T-helper 17 cell (primary cell): ENCODE results near the gene APOO. TPM values are rescaled to one million over a fixed set of nuclear protein-coding genes. Genes with fewer than 3 reads are reported as not detected.

Experiments
- ATAC-seq: fragments of 150-1000 bp; cut with Tn5 transposase; 2 replicates; pipeline ENCODE4 v1.10.0; 2021; ENCODE audit warnings: mild to moderate bottlenecking, moderate library complexity
- DNase-seq, 3 donors: peaks; one replicate each; pipeline versions ENCODE4 v3.0.0 to v3.0.0-alpha.2; 2020 to 2021
- H3K9me3 ChIP-seq: one replicate; pipeline ENCODE4 v1.7.0; 2013; ENCODE audit warnings: low read length, mild to moderate bottlenecking; ENCODE audit not compliant: control insufficient read depth, poor library complexity, severe bottlenecking
- H3K27ac Mint-ChIP-seq: one replicate; pipeline ENCODE4 v1.8.0; 2022; ENCODE audit warnings: mild to moderate bottlenecking, moderate library complexity, mixed read lengths
- H3K27me3 Mint-ChIP-seq: one replicate; pipeline ENCODE4 v1.8.0; 2022; ENCODE audit warnings: mixed read lengths
- H3K36me3 Mint-ChIP-seq: one replicate; pipeline ENCODE4 v1.8.0; 2022; ENCODE audit warnings: low read depth, mixed read lengths
- H3K4me1 Mint-ChIP-seq: one replicate; pipeline ENCODE4 v1.8.0; 2022; ENCODE audit warnings: mild to moderate bottlenecking, mixed read lengths
- H3K4me3 Mint-ChIP-seq: one replicate; pipeline ENCODE4 v1.8.0; 2022; ENCODE audit warnings: mild to moderate bottlenecking, moderate library complexity, mixed read lengths
- total RNA-seq, 4 donors: library from RNA in 2 of 4; stranded (reverse) in 2 of 4; gene quantifications; one replicate each; pipeline ENCODE4 v1.2.3 and lab custom pipeline; 2022 to 2026

Gene APOO
- total RNA-seq: 10 to 100 TPM; 10.9 to 14.9 TPM
- 4.1 to 4.7 reads per million in 2 donors for total RNA-seq (lab: John Stamatoyannopoulos, UW)

DNA sequence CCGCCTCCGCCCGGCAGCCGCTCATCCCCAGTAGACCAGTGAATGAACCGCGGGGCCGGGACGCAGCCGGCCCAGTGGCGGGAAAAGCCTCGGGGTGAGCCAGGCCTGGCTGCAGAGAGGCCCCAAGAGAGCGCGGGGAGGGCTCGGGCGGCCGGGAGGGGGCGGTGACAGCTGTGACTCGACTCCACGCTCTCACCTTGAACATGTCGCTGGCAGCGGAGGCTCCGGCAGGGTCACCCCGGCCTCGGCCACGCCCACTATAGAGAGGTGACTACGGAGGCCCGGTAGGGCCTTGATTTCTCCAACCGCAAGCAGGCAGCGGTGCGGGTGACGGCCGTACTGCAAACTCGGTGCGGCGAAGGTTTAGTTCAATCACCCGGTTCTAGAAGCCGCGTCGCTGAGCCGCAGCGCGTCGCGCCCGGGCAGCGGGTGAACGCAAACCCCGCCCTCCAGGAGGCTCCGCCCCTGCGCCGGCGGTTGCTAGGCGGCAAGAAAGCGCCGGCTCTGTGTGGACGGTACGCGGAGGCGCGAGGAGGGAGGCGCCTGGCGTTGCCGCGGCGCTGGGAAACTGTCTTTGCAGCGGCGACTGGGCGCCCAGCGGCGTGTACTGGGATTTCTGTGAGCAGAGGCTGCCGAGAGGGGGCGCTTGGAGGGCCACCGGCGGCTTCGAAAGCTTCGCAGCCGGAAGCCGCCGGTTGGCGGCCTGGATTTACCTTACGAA is at the start of gene APOO, which contains the start of gene CXorf58:
Gene APOO (minus strand): TSS at position 441 of the 721 bp plus-strand sequence. CDS start 236 bp downstream, at position 205.
Gene CXorf58 (plus strand): TSS at position 509 of the 721 bp plus-strand sequence. CDS start 2,297 bp downstream, outside the sequence.
- Mint-ChIP-seq H3K36me3 (no peaks in the 10 kb centered on the region), H3K4me1 (peaks cover 5% of the 10 kb centered on the region), H3K4me3 (peak within 1 kb of the TSS; percentile 77), H3K27me3 (no peaks in the 10 kb centered on the region), H3K27ac (peak within 1 kb of the TSS; percentile 79)
- H3K9me3 ChIP-seq: no peaks in the 10 kb centered on the region
- DNase-seq (peak; percentile 84 to 88 (median 85)), ATAC-seq (peak; percentile 93)

DNA sequence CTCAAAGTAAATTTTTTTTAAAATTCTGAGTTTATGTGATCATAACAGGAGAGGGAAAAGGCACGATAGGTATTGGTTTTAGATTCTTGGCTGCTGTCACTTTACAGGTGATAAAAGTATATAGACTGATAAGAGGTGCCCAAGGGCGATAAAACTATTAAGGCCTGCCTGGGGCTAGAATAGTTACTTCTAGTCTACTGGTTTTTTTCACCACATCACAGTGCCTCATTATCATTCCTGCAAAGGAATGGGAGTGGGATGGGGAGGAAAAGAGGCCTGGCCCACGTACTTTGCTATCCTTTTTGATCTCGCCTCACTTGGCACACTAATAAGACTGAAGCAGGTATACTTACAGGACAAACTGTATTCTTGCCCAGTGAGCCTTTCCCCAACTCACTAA is 46.7 kb upstream of the APOO start:
- Mint-ChIP-seq H3K27ac (peak overlapping the region; percentile 90), H3K27me3 (no peaks in the 10 kb centered on the region), H3K4me1 (peaks cover 13% of the 10 kb centered on the region), H3K4me3 (no peak overlapping the region), H3K36me3 (no peaks in the 10 kb centered on the region)
- ATAC-seq (no peak), DNase-seq (no peak)
- H3K9me3 ChIP-seq: no peaks in the 10 kb centered on the region

DNA sequence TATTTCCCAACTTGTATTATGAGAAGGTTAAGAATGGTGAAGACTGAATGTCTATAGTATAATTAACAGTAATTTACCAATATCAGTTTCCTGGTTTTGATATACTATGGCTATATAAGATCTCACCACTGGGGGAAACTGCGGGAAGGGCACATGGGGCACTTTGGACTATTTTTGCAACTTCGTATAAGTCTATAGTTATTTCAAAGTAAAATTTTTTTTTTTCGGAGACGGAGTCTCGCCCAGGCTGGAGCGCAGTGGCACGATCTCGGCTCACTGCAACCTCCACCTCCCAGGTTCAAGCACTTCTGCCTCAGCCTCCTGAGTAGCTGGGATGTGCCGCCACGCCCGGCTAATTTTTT is 46.2 kb upstream of the APOO start:
- peak overlapping the region; percentile 90 for H3K27ac Mint-ChIP-seq
- no peak for DNase-seq
- peak overlapping the region; percentile 91 for H3K4me3 Mint-ChIP-seq
- no peaks in the 10 kb centered on the region for H3K36me3 Mint-ChIP-seq
- no peaks in the 10 kb centered on the region for H3K9me3 ChIP-seq
- H3K27me3 Mint-ChIP-seq: no peaks in the 10 kb centered on the region
- peak; percentile 37 for ATAC-seq
- peaks cover 13% of the 10 kb centered on the region for H3K4me1 Mint-ChIP-seq

DNA sequence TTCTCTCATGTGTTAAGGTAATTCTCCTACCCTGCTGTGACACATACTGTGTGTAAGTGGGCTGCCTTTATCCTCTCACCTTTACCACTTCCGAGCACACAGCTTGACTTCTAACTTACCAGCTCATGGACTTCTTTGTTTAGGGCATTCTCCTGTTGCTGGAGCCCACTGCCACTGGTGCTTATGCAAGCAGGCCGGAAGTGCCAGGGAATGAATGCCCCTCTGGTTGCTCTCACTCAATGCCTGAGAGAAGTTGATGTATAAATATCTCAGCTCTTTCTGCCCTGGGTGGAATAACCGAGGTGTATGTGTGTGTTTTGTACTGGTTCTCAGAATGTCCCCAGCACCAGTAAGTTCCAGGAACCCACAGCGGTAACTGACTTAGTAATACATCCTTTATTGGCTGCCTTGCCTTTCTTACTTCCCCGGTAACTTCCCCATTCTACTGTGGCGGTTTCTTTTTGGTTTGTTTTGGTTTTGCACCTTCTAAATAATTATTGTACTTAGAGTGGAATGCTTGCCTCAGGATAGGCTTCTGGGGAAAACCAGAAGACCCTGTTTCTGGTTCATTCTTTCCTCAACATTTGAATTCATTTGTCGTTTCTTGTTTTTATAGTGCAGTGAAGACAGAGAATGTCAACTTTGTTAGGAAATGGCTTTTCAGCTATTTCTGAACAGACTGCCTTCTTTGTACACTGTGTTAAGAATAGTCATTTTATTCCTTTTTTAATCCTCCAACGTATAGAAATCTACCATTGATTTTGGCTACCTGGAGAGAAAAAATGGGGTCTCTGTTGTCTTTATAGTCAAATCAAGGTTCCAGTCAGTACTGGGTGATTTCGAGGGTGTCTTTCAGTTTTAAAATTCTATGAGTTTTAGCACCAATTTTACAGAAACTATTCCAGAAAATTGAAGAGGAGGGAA is 45.5 kb upstream of the APOO start:
- Mint-ChIP-seq H3K27ac (peak overlapping the region; percentile 90), H3K4me3 (peak overlapping the region; percentile 91), H3K4me1 (peaks cover 13% of the 10 kb centered on the region), H3K27me3 (no peaks in the 10 kb centered on the region), H3K36me3 (no peaks in the 10 kb centered on the region)
- no peaks in the 10 kb centered on the region for H3K9me3 ChIP-seq
- ATAC-seq (peak; percentile 95), DNase-seq (peak in 2 of 3 donors; percentile 4 to 7)

DNA sequence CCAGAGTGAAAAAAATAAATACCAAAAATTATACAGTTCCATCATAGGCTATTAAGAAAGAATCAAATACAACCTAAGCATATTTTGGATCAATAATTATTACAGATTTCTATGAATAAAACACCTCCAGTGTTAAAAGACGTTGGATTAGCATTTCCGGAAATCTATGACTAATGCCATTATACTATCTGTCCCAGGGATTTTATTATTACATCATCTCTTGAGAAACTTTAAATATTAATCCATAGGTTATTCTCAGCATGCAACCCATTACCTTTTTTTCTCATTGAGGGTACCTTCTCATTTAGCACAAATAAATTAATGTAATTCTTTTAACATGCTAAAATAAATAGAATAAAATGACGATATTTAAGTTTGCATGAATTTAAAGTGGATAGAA is 44.7 kb upstream of the APOO start:
- H3K27me3 Mint-ChIP-seq: no peaks in the 10 kb centered on the region
- no peaks in the 10 kb centered on the region for H3K9me3 ChIP-seq

DNA sequence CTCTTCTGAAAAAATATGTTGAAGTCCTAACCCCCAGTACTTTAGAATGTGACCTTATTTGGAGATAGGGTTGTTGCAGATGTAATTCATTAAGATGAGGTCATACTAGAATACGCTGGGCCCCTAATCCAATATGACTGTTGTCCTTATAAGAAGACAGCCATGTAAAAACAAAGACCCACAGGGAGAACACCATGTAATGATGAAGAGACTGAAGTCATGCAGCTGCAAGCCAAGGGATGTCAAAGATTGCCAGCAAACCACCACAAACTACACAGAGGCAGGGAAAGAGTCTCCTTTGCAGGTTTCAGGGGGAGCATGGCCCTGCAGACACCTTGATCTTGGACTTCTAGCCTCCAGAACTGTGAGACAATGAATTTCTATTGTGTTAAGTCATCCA is 37.5 kb upstream of the APOO start:
- Mint-ChIP-seq H3K27me3 (no peaks in the 10 kb centered on the region), H3K4me1 (peaks cover 2% of the 10 kb centered on the region), H3K4me3 (no peak overlapping the region), H3K36me3 (peaks cover 5% of the 10 kb centered on the region), H3K27ac (no peak overlapping the region)
- no peak for DNase-seq
- no peak for ATAC-seq
- no peaks in the 10 kb centered on the region for H3K9me3 ChIP-seq

More for the DNA sequence above, 44.7 kb upstream of the APOO start:
- peak overlapping the region; percentile 90 for H3K27ac Mint-ChIP-seq
- DNase-seq (no peak), ATAC-seq (no peak)
- H3K36me3 Mint-ChIP-seq: no peaks in the 10 kb centered on the region
- H3K4me1 Mint-ChIP-seq: peaks cover 13% of the 10 kb centered on the region
- peak overlapping the region; percentile 31 for H3K4me3 Mint-ChIP-seq

DNA sequence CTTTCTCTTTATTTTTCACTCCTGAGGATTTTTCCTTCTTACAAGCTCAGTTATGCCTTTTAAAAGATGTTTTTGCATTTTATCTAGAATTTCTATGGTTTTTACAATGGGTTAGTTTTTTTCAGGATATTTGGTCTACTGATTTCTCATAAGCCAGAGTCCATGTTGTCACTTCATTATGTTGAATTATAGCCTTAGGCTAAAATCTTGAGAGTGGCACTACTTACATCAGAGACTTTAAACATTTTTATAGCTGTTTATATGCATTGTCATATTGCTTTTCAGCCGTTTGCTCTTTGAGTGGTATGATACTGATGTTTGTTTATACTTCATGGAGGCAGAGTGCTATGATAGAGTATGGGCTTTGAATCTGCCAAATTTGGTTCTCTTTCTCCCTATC is 36.5 kb upstream of the APOO start:
- H3K9me3 ChIP-seq: no peaks in the 10 kb centered on the region
- Mint-ChIP-seq H3K4me1 (no peaks in the 10 kb centered on the region), H3K36me3 (peaks cover 5% of the 10 kb centered on the region), H3K4me3 (no peak overlapping the region), H3K27me3 (no peaks in the 10 kb centered on the region), H3K27ac (no peak overlapping the region)
- no peak for DNase-seq
- ATAC-seq: no peak

DNA sequence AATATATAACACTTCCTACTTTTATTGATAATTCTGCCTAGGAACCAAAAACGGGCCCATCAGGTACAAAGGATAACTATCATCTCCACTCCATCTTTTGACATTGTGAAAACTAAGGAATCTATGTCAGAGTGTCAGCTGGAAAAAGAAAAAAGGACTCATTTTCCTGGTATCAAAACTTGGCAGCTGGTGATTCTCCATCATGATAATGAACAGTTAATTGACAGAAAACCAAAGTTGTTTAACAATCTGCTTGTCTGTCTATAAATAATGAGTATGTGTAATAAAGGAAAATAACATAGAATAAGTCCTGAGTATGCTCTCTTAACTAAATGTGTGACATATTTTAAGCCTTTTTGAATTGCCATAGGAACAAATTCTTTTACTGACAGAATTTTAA is 31.5 kb upstream of the APOO start:
- peaks cover 5% of the 10 kb centered on the region for H3K36me3 Mint-ChIP-seq
- DNase-seq: no peak
- H3K27ac Mint-ChIP-seq: no peak overlapping the region
- no peak for ATAC-seq
- H3K27me3 Mint-ChIP-seq: no peaks in the 10 kb centered on the region
- H3K4me1 Mint-ChIP-seq: no peaks in the 10 kb centered on the region
- H3K9me3 ChIP-seq: no peaks in the 10 kb centered on the region
- no peak overlapping the region for H3K4me3 Mint-ChIP-seq

DNA sequence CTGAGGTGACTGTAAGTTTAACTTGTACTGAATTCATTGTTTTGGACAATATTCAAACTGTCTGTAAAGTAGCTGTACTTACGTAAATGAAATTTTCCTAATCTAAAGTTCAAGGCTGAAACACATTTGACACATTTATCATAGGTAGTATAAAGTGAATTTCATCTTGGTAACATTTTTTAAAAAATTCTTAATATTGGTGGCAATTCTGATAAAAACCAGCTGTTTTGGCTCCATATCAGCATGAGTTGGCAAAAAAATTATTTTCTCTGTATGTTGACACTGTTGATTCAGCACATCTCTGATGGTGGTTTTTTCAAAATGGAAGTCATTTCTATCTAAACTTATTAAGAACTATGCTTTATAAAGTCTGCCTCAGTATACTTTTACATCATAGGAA is 31.0 kb upstream of the APOO start:
- no peaks in the 10 kb centered on the region for H3K9me3 ChIP-seq
- no peaks in the 10 kb centered on the region for H3K27me3 Mint-ChIP-seq
- ATAC-seq (no peak), DNase-seq (no peak)
- no peak overlapping the region for H3K4me3 Mint-ChIP-seq
- peaks cover 5% of the 10 kb centered on the region for H3K36me3 Mint-ChIP-seq
- H3K27ac Mint-ChIP-seq: no peak overlapping the region
- H3K4me1 Mint-ChIP-seq: no peaks in the 10 kb centered on the region

DNA sequence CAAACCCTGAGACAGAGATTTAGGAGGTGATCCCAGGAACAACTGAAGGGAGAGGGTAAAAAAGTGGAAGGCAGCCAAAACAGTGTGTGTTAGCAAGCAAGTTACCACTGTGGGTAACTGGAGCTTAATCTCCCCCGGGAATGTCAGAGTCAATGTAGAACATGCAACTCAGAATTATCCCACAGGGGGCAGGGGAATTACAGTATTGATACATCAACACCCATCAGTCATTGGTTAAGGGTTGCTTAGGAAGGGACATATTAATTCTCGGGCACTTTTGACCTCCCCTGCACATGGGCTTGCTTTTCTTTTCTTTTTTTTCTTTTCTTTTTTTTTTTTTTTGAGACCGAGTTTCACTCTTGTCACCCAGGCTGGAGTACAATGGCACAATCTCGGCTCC is 29.4 kb upstream of the APOO start:
- DNase-seq: no peak
- no peak overlapping the region for H3K27ac Mint-ChIP-seq
- no peak overlapping the region for H3K4me3 Mint-ChIP-seq
- H3K9me3 ChIP-seq: no peaks in the 10 kb centered on the region
- no peaks in the 10 kb centered on the region for H3K4me1 Mint-ChIP-seq
- no peak for ATAC-seq
- H3K27me3 Mint-ChIP-seq: no peaks in the 10 kb centered on the region
- H3K36me3 Mint-ChIP-seq: no peaks in the 10 kb centered on the region

DNA sequence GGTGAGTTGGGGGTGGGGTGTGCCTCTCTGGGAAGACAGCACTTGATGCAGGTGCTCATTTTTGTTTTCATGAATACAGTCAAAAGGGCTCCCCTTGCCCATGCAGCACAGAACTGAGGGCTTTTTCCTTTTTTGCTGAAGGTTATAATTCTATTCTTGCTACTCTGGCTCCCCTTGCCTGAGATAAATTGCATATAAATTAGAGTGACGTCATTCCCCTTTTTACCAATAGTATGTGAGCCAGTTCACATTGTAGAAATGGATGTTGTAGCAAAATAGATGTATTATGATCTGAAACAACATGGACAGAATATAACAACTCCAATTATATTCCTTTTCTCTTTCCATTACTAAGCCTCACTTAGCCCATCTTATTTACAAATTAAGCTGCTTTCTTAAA is 28.4 kb upstream of the APOO start:
- H3K36me3 Mint-ChIP-seq: no peaks in the 10 kb centered on the region
- no peak for ATAC-seq
- H3K4me1 Mint-ChIP-seq: peaks cover 2% of the 10 kb centered on the region
- H3K27me3 Mint-ChIP-seq: no peaks in the 10 kb centered on the region
- DNase-seq: no peak
- no peak overlapping the region for H3K4me3 Mint-ChIP-seq
- no peaks in the 10 kb centered on the region for H3K9me3 ChIP-seq
- H3K27ac Mint-ChIP-seq: no peak overlapping the region

DNA sequence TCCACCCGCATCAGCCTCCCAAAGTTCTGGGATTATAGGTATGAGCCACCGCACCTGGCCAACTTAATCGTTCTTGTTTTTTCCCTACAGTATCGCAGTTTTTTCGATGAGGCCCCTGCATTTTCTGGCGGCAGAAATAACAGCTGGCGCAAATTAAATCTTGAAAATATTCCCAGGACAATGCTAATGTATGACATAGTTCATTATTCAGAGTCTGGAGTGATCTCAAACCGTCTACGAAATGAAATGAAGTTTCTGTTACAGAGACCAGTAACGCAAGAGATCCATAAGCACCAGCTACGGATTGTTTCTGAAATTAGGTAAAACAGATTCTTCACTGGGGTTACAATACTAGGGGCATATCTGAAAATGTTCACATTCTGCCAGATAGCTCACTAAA is 27.4 kb upstream of the APOO start:
- ATAC-seq (no peak), DNase-seq (no peak)
- Mint-ChIP-seq H3K36me3 (no peaks in the 10 kb centered on the region), H3K4me3 (no peak overlapping the region), H3K27me3 (no peaks in the 10 kb centered on the region), H3K4me1 (peaks cover 5% of the 10 kb centered on the region), H3K27ac (no peak overlapping the region)
- H3K9me3 ChIP-seq: no peaks in the 10 kb centered on the region

DNA sequence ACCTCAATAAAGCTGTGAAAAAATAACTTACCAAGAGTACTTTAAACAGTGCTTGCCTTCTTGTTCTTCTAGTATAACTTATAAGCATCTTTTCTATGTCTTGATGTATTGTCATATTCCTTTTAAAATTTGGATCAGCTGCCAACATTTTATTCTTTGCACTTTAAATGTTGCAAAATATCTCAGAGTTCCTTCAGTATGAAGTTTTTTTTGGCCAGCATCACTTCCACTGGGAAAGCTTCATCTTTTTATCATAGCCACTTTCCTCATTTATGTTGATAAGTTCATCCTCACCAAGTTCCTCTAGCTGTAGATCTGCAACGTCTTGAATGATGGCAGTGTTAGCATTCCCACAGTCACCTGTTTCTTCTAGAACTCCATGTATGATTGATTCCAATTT is 24.3 kb upstream of the APOO start:
- Mint-ChIP-seq H3K27ac (peak overlapping the region; percentile 83), H3K27me3 (no peaks in the 10 kb centered on the region)

More for the DNA sequence above, 24.3 kb upstream of the APOO start:
- no peaks in the 10 kb centered on the region for H3K36me3 Mint-ChIP-seq
- H3K4me3 Mint-ChIP-seq: no peak overlapping the region
- H3K9me3 ChIP-seq: no peaks in the 10 kb centered on the region
- H3K4me1 Mint-ChIP-seq: peaks cover 7% of the 10 kb centered on the region
- ATAC-seq (no peak), DNase-seq (no peak)
